T-helper 17 cell (primary cell): Measurements from ENCODE around the gene IER5L. TPM values are rescaled to one million over a fixed set of nuclear protein-coding genes. Genes with fewer than 3 reads are reported as not detected.

Experiments used
- ATAC-seq: fragments of 150-1000 bp; cut with Tn5 transposase; 2 replicates; pipeline ENCODE4 v1.10.0; 2021; ENCODE audit warnings: mild to moderate bottlenecking, moderate library complexity
- DNase-seq, 3 donors: peaks; one replicate each; pipeline versions ENCODE4 v3.0.0 to v3.0.0-alpha.2; 2020 to 2021
- H3K9me3 ChIP-seq: one replicate; pipeline ENCODE4 v1.7.0; 2013; ENCODE audit warnings: low read length, mild to moderate bottlenecking; ENCODE audit not compliant: control insufficient read depth, poor library complexity, severe bottlenecking
- H3K27ac Mint-ChIP-seq: one replicate; pipeline ENCODE4 v1.8.0; 2022; ENCODE audit warnings: mild to moderate bottlenecking, moderate library complexity, mixed read lengths
- H3K27me3 Mint-ChIP-seq: one replicate; pipeline ENCODE4 v1.8.0; 2022; ENCODE audit warnings: mixed read lengths
- H3K36me3 Mint-ChIP-seq: one replicate; pipeline ENCODE4 v1.8.0; 2022; ENCODE audit warnings: low read depth, mixed read lengths
- H3K4me1 Mint-ChIP-seq: one replicate; pipeline ENCODE4 v1.8.0; 2022; ENCODE audit warnings: mild to moderate bottlenecking, mixed read lengths
- H3K4me3 Mint-ChIP-seq: one replicate; pipeline ENCODE4 v1.8.0; 2022; ENCODE audit warnings: mild to moderate bottlenecking, moderate library complexity, mixed read lengths
- total RNA-seq, 4 donors: library from RNA in 2 of 4; stranded (reverse) in 2 of 4; gene quantifications; one replicate each; pipeline ENCODE4 v1.2.3 and lab custom pipeline; 2022 to 2026

The IER5L gene
- total RNA-seq, 2 donors from 2014 or later = 2.4 to 3.1 TPM

DNA sequence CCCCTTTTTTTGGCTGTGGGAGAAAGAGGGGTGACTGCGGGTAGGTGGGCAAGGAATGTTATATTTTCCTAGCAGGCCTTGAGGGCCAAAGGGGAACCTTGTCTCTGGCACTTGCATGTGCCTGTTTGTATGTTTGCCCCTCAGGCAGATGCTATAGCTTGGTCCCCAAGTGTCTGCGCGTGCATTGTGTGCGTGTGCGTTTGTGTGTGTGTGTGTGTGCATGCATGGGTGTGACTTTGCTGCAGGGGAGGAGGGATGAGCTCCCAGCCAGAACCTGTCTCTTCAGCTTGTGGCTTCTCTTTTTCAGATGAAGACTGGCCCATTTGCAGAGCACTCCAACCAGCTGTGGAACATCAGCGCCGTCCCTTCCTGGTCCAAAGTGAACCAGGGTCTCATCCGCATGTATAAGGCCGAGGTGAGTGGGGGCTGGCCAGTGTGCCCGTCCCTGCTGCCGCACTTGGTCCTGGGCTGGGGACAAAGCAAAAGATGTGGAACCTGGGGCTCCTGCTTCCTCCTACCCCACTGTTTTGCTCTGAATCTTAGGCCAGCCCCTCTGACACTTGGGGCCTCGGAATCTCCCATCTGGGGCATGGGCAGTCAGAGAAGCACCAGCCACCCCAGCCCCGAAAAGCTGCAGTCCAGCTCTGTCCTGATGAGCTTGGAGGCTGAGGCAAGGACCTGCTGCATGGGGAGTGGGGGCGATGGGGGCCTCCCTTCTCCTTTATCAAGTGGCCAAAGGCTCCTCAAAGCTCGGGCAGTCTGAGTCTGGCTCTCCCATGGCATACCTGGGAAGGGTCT, 35.7 kb downstream of the IER5L start:
- peaks cover 18% of the 10 kb centered on the region for H3K4me1 Mint-ChIP-seq
- peak overlapping the region; percentile 45 for H3K4me3 Mint-ChIP-seq
- H3K27me3 Mint-ChIP-seq = no peaks in the 10 kb centered on the region
- H3K9me3 ChIP-seq = no peaks in the 10 kb centered on the region
- no peaks in the 10 kb centered on the region for H3K36me3 Mint-ChIP-seq
- ATAC-seq (no peak), DNase-seq (no peak)
- peak overlapping the region; percentile 97 for H3K27ac Mint-ChIP-seq

- Mint-ChIP-seq H3K36me3 (no peaks in the 10 kb centered on the region), H3K27ac (peak overlapping the region; percentile 97), H3K4me3 (peak overlapping the region; percentile 98), H3K4me1 (peaks cover 18% of the 10 kb centered on the region), H3K27me3 (no peaks in the 10 kb centered on the region)
- ATAC-seq (no peak), DNase-seq (no peak)
- no peaks in the 10 kb centered on the region for H3K9me3 ChIP-seq
Measured at GRCh38 chr9:129141066-129142041, 36.7 kb downstream of the IER5L start.

GRCh38 chr9:129140397-129141065, 37.5 kb downstream of the IER5L start:
- ATAC-seq (peak; percentile 9), DNase-seq (no peak)
- Mint-ChIP-seq H3K4me3 (peak overlapping the region; percentile 98), H3K27me3 (no peaks in the 10 kb centered on the region), H3K4me1 (peaks cover 18% of the 10 kb centered on the region), H3K36me3 (no peaks in the 10 kb centered on the region), H3K27ac (peak overlapping the region; percentile 97)
- no peaks in the 10 kb centered on the region for H3K9me3 ChIP-seq

DNA sequence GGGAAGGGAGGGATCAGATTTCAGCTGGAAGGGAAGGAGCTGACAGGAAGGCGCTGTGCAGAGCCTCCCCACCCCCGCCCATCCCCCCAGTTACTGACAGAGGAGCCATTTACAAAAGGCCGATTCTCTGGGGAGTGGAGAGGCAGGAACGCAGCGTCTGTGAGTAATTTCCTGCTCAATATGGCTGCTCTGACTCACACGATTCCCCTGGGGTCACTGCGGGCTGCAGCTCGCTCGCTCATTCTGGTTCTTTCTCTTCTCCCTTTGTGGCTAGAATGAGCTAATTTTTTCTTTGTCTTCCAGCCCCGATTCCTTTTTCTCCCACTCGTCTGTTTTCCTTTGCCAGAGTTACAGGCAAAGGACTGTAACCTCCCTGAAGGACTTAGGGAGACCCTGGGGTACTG, 38.1 kb downstream of the IER5L start:
- no peaks in the 10 kb centered on the region for H3K27me3 Mint-ChIP-seq
- H3K4me1 Mint-ChIP-seq = peaks cover 18% of the 10 kb centered on the region
- no peaks in the 10 kb centered on the region for H3K36me3 Mint-ChIP-seq
- DNase-seq = peak; percentile 48 to 73 (median 48)
- H3K9me3 ChIP-seq = no peaks in the 10 kb centered on the region
- H3K4me3 Mint-ChIP-seq = peak overlapping the region; percentile 98
- ATAC-seq = peak; percentile 89
- H3K27ac Mint-ChIP-seq = peak overlapping the region; percentile 97

DNA sequence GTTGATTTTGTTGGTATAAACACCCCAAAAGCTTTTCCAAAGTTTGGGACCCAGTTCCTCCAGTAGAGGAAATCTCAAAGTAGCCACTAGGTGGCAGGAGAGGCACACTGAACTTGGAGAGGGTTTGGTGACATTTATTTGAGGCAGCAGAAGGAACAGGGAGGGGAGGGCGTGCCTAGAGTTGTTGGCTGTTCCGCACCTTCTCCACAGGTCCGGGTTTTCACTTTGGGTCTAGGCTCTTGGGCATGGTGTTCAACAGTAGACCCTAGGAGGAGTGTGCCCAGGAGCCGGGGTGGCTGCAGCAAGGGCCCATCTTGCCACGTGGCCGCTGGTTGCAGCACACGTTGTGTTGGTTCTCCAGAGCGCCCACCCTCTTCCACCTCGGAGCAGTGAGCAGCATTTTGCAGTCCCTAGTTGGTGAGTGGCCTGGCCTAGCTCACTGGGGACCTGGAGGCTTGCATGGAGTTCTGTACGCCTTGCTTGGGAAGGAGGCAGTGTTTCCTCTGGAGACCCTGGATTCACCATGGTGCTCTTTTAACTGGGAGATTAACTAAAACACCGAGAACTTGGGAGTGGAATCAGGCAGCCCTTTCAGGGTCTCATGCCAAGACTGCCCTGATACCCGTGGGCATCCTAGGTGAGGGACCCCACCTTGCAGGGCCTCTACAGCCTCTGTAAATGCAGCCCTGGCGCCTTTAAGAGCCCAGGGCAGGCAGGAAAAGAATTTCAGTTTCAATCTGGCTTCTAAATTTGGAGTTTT, 38.6 kb downstream of the IER5L start:
- peak; percentile 71 for ATAC-seq
- DNase-seq = peak; percentile 37 to 69 (median 51)
- no peaks in the 10 kb centered on the region for H3K27me3 Mint-ChIP-seq
- H3K9me3 ChIP-seq = no peaks in the 10 kb centered on the region
- H3K36me3 Mint-ChIP-seq = no peaks in the 10 kb centered on the region
- H3K4me3 Mint-ChIP-seq = peak overlapping the region; percentile 98
- H3K27ac Mint-ChIP-seq = peak overlapping the region; percentile 97
- H3K4me1 Mint-ChIP-seq = peaks cover 18% of the 10 kb centered on the region

GRCh38 chr9:129138476-129139232, 39.4 kb downstream of the IER5L start:
- Mint-ChIP-seq H3K27ac (peak overlapping the region; percentile 97), H3K36me3 (peaks cover 2% of the 10 kb centered on the region), H3K4me3 (peak overlapping the region; percentile 98), H3K27me3 (no peaks in the 10 kb centered on the region), H3K4me1 (peaks cover 18% of the 10 kb centered on the region)
- peak; percentile 3 for ATAC-seq
- no peak for DNase-seq
- H3K9me3 ChIP-seq = no peaks in the 10 kb centered on the region

DNA sequence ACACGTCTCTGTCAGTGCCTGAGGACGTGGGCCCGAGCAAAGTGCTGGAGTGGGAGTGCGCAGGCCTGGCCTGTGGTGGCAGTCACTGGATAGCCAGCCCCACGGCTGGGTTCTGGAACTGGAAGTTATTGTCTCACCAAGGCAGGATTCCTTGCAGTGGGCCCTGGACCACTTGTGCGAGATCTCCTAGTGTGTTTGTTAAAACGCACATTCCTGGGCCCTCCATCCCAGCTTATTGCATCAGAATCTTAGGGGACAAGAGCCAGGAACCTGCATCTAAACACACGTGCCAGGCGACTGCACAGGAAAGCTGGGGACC, 40.0 kb downstream of the IER5L start:
- no peak overlapping the region for H3K27ac Mint-ChIP-seq
- no peak overlapping the region for H3K4me3 Mint-ChIP-seq
- DNase-seq = no peak
- H3K9me3 ChIP-seq = no peaks in the 10 kb centered on the region
- H3K36me3 Mint-ChIP-seq = peaks cover 4% of the 10 kb centered on the region
- no peaks in the 10 kb centered on the region for H3K27me3 Mint-ChIP-seq
- no peak for ATAC-seq
- peaks cover 16% of the 10 kb centered on the region for H3K4me1 Mint-ChIP-seq

DNA sequence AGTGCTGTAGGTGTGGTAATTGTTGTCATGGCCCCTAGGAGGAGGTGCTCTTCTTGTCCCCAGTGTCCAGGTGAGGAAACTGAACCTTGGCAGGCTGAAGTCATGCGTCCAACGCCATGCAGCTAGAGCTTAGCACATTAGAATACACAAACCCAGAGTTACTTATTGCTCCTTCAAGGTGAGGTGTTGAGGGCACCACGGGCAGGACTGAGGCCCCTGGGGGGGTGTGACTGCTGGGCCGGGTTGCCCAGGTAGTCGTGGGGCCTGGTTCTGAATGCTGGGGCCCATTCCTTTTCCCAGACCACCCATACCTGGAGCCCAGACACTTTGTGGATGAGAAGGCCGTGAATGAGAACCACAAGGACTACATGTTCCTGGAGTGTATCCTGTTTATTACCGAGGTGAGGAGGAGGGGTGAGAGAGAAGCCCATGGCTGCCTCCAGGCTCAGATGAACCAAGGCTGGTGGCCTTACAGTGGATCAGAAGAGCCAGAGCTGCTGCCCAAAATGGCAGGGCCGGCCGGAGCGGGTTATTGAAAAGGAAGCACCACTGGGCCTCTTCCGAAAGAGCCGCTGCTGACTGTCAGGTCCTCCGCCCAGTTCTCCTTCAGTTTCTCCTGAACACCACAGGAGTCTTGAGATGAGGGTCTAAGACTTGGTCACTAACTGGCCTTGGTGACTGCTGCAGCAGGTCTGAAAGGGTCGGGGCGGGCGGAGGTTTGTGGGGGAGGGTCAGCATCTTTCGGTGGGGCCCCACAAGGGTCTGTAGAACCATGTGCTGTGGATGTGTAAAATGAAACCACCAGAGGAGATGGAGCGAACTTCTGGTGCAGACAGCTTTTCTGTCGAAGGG, 40.5 kb downstream of the IER5L start:
- no peak for DNase-seq
- Mint-ChIP-seq H3K4me1 (peaks cover 13% of the 10 kb centered on the region), H3K27ac (no peak overlapping the region), H3K4me3 (no peak overlapping the region), H3K27me3 (no peaks in the 10 kb centered on the region), H3K36me3 (peaks cover 4% of the 10 kb centered on the region)
- ATAC-seq = no peak
- H3K9me3 ChIP-seq = no peaks in the 10 kb centered on the region

- Mint-ChIP-seq H3K36me3 (peaks cover 4% of the 10 kb centered on the region), H3K27ac (peak overlapping the region; percentile 27), H3K4me1 (peaks cover 18% of the 10 kb centered on the region), H3K4me3 (no peak overlapping the region), H3K27me3 (no peaks in the 10 kb centered on the region)
- H3K9me3 ChIP-seq = no peaks in the 10 kb centered on the region
- DNase-seq (no peak), ATAC-seq (no peak)
Measured at GRCh38 chr9:129136446-129137035, 41.5 kb downstream of the IER5L start.

DNA sequence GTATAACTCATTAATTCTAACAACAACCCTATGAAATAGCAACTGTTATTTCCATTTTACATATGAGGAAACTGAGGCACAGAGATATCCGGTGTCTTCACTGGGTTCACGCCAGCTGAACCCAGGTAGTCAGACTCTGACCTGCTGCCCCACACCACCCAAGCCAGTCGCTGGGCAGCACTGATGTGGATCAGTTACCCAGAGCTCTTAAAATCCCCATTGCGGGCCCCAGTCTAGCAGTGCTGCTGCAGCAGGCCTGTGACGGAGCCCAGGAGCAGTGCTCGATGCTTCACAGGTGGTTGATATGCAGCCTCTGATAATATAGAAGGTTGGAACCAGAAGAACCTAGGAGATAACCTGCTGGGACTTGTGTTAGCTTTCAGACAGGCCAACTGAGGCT, 42.6 kb downstream of the IER5L start:
- no peak overlapping the region for H3K27ac Mint-ChIP-seq
- ATAC-seq (no peak), DNase-seq (no peak)
- H3K9me3 ChIP-seq = no peaks in the 10 kb centered on the region
- peaks cover 7% of the 10 kb centered on the region for H3K36me3 Mint-ChIP-seq
- no peaks in the 10 kb centered on the region for H3K27me3 Mint-ChIP-seq
- H3K4me1 Mint-ChIP-seq = peaks cover 15% of the 10 kb centered on the region
- no peak overlapping the region for H3K4me3 Mint-ChIP-seq

GRCh38 chr9:129133082-129133481, 45.0 kb downstream of the IER5L start:
- ATAC-seq (no peak), DNase-seq (no peak)
- Mint-ChIP-seq H3K36me3 (peaks cover 7% of the 10 kb centered on the region), H3K4me1 (peaks cover 6% of the 10 kb centered on the region), H3K4me3 (no peak overlapping the region), H3K27ac (no peak overlapping the region), H3K27me3 (no peaks in the 10 kb centered on the region)
- H3K9me3 ChIP-seq = no peaks in the 10 kb centered on the region
